Stimulated activated CD8-positive, alpha-beta memory T cell treated with anti-CD3 and anti-CD28 coated beads, Interleukin-15, amount 100 ng/mL, for 48 hours (primary cell): ENCODE measurements around the gene VTI1A.
"Not testable (repeated sequence)": the region's sequence is repeated elsewhere in the genome, so short reads cannot be mapped to it uniquely, and the experiment has no call there.

Source experiments
- DNase-seq, 2 donors: peaks; one replicate each; pipeline ENCODE4 v3.0.0-alpha.2; 2020; ENCODE audit warnings: low read depth in 2 of 2

Gene VTI1A

DNA sequence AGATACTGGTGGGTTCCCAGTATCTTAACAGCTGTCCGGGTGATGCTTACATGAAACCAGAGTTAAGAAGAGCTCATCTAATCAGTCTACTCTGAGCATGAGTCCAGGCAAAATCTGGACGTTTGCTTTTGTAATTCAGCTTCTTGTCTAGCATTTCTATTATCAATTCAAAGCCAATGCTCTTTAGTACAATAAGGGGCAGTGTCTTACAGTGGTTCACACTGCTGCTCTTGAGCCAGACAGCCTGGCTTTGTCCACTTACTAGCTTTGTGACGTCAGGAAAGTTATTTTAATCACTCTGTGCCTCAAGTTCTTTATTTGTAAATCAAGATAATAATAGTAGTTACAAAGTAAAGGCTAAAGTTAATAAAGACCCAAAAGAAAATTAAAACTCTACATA, 275.7 kb downstream of the VTI1A start:
- no peak for DNase-seq

DNA sequence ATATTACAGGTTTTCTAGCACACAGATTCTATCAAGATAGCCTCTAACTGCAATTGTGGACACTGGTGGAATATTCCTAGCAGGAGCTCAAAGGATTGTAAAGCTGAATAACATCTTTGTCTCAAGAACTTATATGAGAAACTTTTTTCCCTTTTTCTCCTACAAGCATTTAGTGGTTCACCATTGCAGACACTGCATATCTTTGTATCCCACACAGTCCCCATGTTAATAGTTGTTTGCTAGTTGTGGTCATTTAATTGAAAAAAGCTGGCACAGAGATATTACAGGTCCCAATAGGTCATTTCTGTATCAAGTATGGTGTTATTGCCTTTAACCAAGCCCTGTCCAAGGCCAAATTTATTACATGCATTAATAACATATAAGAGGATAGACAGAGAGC, 276.9 kb downstream of the VTI1A start:
- DNase-seq, result no peak

DNA sequence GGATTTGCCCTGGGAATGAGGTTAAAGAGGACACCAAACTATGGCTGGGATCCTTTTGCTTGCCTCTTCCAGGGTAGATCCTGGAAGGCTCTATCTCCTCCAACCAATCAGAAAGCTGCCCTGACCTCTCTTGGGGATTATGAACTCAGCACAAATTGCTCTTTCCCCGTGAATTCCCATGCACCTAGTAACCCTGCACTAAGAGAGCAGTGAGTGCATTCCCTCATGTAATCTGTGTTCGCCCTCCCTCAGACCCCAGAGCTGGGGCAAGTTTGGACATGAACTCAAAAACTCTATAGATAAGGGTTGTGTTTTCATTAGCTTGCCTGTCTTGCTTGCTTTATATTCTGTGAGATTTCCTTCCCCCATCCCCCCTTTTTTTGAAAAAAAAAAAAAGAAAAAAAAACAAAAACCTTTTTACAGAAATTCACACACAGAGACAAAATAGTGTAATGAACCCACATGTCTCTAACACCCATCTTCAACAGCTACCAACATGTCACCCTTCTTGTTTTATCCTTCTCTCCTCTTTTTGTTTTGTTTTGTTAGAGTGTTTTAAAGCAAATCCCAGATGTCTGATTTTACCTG, 277.5 kb downstream of the VTI1A start:
- no peak for DNase-seq

DNA sequence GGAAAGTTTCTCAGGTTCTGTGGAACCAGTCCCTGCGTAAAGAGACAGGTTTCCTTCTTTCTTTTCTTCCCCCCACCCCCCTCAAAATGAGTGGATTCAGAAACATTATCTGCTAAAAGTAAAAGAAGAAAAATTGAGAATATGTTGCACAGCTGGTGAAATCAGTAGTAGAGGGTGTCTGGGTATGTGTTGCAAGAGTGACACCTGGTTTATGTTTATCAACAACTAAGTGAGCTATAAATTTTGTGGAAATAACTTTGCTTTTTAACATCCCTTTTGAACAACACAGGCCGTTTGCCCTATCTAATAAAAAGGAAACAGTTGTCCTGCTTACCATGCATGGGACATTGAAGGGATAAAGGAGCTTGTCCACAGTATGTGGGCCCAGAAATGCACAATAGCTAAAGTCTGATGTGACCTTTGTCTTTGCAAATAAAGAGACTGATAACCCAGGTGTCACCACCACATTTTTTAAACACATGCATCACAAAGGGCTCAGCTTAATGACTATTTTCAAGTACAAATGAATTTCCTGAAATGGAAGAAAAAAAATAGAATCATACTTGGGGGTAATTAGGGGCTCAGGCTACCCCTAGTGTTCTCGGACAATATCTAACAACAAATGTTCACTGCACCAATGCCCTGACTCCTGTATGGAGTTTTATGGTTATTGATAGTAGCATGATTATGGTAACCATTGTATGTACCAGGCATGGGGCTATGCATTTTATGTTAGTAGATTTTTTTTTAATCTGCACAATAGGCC, 281.3 kb downstream of the VTI1A start:
- DNase-seq, result no peak

DNA sequence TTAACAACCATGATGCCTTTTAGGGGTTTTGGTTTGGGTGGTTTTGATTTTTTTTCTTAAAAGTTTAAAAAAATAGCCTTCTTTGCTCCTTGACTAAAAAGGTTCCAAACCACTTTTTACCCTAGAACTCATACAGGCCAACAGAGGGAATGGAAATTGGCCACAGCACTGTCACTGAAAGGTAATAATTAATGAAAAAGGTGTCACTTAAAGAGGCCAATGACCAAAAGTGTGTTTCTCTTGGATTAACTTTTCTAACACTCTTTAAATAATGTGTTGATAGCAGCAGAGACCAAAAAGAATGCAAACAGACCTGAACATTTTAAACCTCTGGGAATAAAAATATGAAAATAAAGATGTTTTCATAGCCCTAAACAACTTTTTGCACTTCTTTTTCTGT, 282.0 kb downstream of the VTI1A start:
- no peak for DNase-seq

DNA sequence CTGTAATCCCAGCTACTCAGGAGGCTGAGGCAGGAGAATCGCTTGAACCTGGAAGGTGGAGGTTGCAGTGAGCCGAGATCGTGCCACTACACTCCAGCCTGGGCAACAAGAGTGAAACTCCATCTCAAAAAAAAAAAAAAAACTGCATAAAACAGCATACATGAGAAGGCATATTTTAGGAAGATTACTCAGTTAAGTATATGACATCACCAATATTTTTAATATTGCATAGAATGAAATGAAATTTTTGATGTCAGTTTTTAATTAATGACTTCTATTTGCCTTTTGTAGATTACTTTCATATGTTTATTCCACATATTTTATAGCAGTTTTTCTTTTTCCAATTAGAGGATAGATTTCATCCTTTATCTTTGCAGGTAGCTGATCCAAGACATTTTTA, 284.4 kb downstream of the VTI1A start:
- not testable (repeated sequence) for DNase-seq

DNA sequence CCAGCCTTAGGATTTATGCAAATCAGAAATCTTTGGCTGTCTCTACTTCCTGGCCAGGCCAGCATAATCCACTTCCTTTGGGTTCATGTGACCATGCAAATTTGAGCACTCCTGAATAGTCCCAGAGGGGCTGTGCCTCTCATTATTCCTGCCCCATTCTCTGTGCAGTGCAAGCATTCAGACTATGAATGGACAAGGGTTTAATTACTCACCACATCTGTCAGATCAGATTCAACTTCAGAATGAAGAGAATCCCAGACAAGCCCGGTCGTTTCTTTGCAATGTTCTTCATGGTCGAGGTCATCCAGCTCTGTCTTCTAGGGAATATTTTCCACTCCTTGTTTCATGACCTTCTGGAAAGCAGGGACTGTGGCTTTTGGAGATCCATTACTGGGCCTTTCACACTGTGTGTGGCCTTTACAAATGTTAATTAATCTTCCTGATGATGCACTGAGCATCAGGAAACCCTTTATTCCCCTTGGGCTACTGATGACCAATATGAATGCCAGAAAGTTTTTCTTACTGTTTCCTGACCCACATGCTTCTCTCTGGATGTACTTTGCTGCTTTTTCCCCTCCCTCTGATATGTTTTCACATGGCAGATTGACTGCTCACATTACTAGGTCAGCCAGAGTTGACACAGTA, 285.4 kb downstream of the VTI1A start:
- no peak for DNase-seq

DNA sequence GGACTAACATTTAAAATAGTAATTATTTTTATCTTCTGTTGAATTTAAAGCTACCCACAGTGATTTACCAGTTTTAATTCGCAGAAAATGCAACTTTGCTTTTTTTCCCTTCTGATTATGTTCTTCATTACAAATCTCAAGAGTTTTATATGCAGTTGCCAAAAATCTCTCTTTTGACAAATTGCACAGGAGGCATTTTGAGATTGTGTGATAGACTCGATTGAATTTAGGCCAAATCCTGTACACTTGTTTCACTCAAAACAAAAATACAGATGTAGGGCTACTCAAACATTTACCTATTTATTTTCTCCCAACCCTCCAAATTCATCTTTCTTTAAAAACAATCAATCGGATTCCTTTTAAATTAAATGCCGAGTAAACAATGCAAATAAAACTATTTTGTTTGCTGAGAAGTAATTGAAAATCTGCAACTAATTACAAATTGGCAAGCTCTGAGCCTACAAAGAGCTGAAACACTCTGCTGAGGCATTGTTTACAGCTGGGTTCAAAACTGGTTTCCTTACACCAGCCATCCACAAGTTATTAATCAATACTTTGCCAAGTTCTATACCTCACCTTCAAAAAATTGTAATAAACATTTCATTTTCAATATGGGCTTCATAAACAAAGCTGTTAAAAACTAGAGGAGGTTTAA, 288.2 kb downstream of the VTI1A start:
- DNase-seq, result no peak

DNA sequence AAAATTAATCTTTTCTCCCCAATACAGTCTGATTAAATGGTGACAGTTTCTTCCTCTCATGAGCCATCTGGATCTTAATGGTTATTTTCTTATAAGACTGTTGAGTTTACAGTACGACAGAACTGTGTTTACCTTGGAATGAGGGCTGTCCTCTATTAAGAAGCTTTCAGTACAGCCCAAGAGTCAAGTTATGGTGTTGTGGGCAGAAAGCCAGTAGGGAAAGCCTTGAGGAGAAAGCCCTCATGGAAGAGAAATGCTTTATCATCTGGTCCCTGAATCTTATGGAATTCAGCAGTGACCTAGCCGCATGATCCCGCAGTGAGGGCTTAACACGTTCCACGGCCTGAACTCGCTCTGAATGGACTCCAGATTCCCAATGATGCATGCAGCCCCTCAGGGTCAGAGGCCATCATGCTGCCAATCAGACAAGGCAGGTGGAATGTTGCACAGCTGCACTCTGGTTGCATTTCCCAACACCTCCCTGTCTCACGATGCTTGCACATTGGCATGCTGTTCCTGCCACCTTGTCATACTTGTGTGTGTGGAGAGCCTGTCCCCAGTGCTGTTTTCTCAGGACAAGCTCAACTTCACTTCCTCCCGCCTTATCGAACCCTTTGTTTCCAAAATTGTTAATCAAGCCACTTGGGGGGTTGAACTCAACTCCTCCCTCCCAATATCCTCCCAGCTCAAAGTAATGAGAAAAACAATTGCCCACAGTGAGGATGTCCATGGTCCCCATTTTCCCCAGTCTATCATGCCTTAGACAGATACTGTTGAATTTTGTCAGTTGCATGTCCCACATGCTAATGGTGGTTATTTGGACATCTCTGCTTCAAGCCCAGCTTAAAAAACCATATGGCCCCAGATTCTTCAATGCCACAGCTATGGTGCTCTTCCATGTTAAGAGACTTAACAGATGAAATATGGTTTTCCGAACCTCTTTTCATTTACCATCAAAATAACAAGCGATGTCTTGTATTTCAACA, 291.9 kb downstream of the VTI1A start:
- DNase-seq, result no peak

DNA sequence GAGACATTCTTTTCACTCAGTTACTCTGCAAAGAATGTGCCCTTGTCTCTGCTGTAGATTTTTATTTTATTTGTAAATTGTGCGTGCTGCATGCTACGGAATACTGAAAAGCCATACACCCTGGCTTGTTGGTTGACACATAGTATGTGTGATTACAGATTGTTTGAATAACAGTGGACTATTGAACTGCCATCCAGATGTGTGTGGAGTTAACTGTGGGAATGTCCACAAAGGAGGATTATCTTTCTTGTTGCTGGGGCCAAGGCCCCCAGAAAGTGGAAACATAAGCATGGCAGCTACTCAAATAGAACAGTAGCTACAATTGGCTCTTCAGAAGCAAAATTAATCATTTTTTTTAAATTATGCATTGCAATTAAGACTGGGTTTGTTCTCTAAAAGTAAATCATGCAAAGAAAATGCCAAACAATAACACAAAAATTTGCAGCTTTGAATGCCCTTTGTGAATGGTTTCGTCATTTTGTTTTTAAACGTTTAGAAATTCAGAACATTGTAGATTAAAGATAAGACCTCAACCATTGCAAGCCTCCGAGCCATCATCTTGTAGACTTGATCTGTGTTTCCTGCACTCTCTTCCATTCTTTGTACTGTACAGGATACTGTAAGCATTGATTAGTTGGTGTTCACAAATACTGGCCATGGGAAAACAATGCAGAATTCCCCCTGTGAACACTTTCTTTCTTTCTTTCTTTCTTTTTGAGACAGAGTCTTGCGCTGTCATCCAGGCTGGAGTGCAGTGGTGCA, 292.8 kb downstream of the VTI1A start:
- DNase-seq, result no peak

DNA sequence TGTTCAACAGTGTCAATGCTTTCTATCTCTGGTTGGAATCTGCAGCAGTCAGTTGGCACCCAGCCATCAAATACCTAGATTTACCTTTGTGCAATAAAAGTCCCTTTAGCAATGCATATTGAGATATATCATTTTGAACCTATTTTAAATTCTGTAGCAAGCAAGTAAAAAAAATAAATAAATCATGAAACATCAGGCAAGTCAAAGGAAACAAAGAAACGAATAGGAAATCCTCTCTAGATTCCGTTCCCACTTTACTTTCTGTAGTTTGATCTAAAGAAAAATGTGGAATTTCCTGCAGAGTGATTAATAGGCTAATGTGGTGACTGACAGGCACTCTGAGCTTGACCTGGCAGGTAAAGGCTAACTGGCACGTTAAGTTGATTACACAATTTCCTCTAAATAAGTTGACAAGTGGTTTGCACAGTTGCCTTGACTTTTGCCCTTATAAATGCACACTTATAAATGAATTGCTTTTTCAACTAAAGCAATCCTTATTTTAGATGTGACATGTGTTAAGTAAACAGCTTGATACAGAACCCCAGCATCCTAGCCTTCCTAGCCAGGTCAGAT, 294.9 kb downstream of the VTI1A start:
- no peak for DNase-seq

DNA sequence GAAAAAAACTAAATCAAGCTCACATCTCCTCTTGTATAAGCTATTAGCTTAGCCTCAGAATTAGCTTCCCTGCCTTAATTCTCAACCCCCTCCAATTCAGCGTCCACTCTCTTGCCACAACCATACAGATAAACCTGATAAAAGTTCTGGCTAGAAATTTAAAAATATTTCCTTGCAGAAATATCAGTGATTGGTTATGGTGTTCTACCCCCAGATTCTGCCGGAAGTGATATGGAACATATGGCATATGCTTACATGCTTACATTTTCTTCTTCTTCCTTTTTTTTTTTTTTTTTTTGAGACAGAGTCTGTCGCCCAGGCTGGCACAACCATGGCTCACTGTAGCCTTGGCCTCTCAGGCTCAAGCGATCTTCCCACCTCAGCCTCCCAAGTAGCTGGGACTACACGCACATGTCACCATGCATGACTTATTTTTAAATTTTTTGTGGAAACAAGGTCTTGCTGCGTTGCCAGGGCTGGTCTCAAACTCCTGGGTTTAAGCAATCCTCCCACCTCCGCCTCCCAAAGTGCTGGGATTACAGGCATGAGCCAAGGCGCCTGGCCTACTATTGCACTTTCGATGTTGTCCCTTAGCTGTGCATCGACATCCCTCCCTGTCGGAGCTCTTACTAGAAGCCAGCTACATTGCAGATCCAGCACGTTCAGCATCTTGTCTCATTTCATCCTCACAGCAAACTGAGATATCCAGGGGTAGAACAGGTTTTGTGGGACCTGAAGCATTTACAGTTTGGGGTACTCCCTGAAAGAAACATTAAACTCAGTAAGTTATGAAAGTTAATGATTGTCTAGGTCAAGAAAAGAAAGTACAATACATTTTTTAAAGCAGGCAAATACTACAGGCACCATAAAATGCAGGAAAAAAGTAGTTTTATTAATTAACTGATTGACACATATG, 297.4 kb downstream of the VTI1A start:
- no peak for DNase-seq

DNA sequence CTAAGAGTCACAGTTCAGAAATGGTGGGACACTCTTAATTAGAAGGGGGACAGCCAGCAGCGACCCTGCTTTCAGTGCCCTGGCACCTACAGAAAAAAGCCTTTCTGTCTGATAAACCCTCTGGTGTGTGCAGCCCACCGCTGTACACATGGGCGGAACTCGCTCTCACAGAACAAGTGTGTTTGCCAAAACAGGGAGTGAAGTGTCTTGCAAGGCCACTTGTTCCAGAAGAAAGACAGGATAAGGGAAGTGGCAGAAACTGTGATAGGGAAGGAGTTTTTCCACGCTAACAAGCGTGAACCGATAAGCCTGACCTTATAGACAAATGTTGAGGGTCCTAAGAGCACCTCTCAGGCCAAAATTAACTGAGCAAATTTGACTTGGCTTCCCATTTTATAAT, 299.3 kb downstream of the VTI1A start:
- DNase-seq, result no peak

DNA sequence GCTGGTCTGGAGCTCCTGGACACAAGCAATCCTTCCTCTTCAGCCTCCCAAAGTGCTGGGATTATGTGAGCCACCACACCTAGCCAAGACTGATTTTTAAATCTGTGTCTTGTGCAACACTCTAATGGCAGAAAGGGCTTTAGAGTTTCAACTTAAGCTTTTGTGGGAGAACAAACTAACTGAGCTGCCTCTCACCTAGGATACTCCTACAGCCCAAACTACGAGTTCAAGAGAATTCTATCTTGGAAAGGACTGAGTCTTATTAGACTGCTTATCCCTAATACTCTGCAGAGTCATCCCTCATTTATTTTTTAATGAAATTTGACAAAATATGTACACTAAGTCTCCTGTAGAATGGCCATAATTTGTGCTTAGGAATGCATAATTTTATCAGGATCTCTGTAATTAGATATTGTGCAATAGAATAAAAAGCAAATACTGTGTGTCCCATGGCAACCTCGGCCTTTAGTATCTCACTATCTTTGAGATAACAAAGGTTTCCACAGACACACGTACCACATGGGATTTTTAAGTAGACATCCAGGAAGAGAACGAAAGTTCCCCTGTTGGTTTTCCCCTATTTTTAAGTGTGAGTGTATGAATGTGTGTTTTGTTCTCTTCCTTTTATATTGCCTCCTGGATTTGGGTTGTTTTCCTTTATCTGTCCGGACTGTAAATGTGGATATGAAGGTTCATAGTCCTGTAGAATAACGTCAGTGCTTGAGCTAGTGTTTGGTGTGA, 303.6 kb downstream of the VTI1A start:
- DNase-seq, result no peak

DNA sequence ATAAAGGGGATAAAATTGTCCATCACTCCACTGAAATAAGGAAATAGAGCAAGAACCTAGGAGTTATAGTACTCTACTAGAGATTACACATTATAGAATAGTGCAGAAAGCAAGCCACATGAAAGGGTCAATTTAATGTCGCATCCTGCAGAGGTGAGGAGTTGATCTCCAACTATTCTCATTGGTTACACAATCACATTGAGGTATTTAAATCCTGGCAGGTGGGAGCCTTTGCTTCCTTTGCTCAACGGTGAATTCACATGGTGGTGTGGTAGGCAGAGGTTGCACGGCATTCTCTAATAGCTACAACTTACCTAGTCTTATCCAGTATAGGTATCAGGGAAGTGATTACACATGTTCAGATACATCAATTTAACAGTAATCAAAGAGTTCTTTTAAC, 304.6 kb downstream of the VTI1A start:
- no peak for DNase-seq

DNA sequence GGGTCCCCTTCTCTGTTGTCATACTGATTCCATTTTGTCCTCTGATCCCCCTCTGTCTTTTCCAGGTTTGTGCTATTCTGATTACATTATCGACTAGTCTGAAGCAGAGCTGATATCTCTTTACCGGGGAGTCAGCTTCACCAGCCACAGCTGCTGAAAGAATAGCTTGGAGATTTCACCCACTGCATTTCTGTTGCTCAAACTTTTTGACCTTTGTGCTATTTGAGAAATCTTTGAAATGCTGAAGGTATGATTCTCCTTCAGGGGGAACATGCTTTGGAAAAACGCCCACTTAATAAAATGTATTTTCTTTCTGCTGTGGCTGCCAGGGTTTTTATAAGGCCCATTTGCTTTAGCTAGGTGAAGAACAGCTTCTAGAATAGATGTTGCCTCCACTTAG, 305.3 kb downstream of the VTI1A start:
- DNase-seq, result no peak

DNA sequence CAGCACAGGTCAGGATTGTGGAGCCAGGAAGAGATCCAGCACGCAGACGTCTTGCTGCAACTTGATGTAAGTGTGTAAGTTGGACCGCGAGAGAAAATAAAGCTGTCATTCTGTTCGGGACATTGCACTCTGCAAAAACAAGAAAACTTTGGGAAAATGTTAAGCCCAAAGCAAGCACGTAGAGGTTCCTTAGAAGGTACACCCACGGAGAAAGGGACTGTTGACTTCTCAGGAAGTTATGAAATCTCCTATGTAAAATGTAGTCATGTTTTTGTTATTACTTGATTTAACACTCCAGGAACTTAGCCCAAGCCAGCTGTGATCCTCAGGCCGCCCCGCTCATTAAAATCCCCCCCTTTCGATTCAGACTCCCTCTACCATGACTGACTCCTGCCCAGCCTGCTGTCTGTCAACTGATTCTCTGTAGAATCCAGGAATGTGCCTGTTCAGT, 307.0 kb downstream of the VTI1A start:
- no peak for DNase-seq

DNA sequence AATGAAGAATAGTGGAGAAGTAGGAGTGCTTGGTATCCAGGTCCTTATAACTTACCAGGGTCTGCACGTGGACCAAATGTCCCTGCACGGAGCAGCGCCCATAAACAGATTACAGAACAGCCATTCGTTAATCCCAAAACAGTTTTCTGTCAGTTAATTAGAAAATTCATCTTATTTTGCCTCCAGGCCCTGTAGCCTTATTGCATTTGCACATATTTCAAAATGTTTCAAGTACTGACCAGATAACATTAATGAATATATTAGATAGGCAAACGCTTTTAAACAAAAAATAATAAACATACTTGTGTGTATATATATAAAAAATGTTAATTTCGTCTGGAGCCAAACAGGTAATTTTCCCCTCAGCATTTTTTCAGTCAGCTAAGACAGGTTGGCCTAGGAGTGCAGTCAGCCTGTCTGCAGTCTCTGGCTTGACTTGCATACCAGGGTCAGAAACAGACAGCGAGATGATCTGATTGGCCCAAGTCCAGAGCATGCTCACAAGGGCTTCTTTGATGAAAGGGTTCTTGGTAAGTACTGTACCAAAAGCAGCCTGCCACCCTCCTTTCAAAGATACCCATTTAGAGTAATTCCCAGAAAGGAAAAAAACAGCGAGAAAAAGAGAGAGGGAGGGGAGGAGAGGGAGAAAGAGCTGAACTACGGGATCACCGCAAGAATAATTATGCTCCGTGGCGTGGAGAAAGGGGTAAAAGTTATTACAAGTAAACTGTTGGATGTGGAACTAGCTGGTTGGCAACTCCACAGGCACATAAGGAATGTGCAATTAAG, 308.6 kb downstream of the VTI1A start:
- DNase-seq, result no peak
